Measurements from ENCODE around the gene CDK4. TPM values are rescaled to one million over a fixed set of nuclear protein-coding genes. Genes with fewer than 3 reads are reported as not detected.

Gene CDK4
- total RNA-seq, 2 experiments from 2014 or later, result 132 to 208 TPM

GRCh38 chr12:57765003-57765697, 13.0 kb upstream of the CDK4 start:
- CTCF ChIA-PET, result interaction anchor here (0.6 to 3.8 kb wide), 9 partner anchors 9 to 132 kb away, joined by 3 to 54 read pairs (median 5); partner anchors contain the start of genes B4GALNT1, MARCHF9, TSFM and TSPAN31
- ATAC-seq (peak; percentile 79), DNase-seq (peak; percentile 79)
- Mint-ChIP-seq H3K27me3 (peaks cover 10% of the 10 kb centered on the region), H3K4me3 (peak overlapping the region; percentile 83), H3K27ac (peak overlapping the region; percentile 84), H3K36me3 (ENCODE audit: low read depth) (peaks cover 53% of the 10 kb centered on the region), H3K4me1 (peaks cover 29% of the 10 kb centered on the region), H3K9me3 (ENCODE audit: low read depth) (no peaks in the 10 kb centered on the region)
- POLR2A ChIA-PET, result interaction anchor here (1.0 to 1.2 kb wide), 2 partner anchors 16 to 19 kb away, joined by 3 read pairs; no protein-coding TSS in a partner anchor
- intact Hi-C loops (cut with DNase I, micrococcal nuclease), result loop anchor here in 1 of 2 experiments (1.0 kb wide), 1 partner anchor 9 kb away; no protein-coding TSS in a partner anchor

- ATAC-seq, result peak; percentile 25
- Mint-ChIP-seq H3K9me3 (ENCODE audit: low read depth) (no peaks in the 10 kb centered on the region), H3K4me3 (peak overlapping the region; percentile 83), H3K27me3 (peaks cover 10% of the 10 kb centered on the region), H3K27ac (peak overlapping the region; percentile 84), H3K4me1 (peaks cover 33% of the 10 kb centered on the region), H3K36me3 (ENCODE audit: low read depth) (peaks cover 47% of the 10 kb centered on the region)
- intact Hi-C loops (cut with DNase I, micrococcal nuclease), result loop anchor here in 1 of 2 experiments (1.0 kb wide), 1 partner anchor 8 kb away; no protein-coding TSS in a partner anchor
- DNase-seq, result peak; percentile 55
- POLR2A ChIA-PET, result no interaction called here
- CTCF ChIA-PET, result interaction anchor here (0.6 to 1.5 kb wide), 7 partner anchors 8 to 128 kb away, joined by 3 to 8 read pairs (median 5); partner anchors contain the start of gene TSPAN31
Measured at GRCh38 chr12:57764662-57765002, 12.5 kb upstream of the CDK4 start.

DNA sequence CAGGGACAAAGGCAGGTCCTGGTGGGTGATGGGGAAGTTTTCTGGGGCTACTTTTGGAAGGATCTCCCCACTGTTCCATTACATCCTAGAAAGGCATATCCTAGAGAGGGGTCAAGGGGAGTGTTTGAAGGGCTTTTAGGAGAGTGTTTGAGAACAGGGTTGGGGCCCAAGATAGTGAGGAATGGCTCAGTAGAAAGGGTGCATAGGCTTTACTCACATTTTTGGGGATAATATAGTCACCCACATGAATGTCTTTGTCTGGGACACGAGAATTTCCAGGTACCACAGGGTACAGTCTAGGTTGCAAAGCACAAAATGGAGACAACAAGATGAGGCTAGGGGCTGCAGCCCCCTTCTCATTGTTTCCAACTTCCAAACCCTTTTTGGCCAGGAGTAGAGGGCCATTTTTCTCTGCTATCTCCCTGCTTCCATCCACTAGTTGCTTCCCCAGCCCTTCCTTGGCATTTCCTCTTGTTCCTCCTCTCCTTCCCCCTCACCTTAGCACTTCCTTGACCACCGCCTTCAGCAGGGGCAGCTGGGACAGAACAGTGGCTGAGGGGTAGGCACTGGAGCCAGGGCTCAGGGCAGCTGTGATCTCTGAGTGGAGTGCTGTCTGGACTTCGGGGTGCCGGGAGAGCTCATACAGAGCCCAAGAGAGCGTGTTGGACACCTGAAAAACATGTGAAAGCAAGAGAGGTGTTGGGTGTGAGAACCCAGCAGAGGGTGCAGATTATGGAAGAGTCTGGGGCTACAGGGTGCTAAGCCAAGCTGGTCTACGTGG, 12.0 kb upstream of the CDK4 start:
- H3K27me3 Mint-ChIP-seq, result peaks cover 10% of the 10 kb centered on the region
- H3K4me1 Mint-ChIP-seq, result peaks cover 38% of the 10 kb centered on the region
- ChIA-PET CTCF (interaction anchor here (0.6 to 1.5 kb wide), 6 partner anchors 8 to 84 kb away, joined by 3 to 8 read pairs (median 5); partner anchors contain the start of gene TSPAN31), POLR2A (no interaction called here)
- no peak for DNase-seq
- H3K27ac Mint-ChIP-seq, result no peak overlapping the region
- H3K9me3 Mint-ChIP-seq (ENCODE audit: low read depth), result no peaks in the 10 kb centered on the region
- peaks cover 43% of the 10 kb centered on the region for H3K36me3 Mint-ChIP-seq (ENCODE audit: low read depth)
- no peak for ATAC-seq
- H3K4me3 Mint-ChIP-seq, result peak overlapping the region; percentile 83
- intact Hi-C loops (cut with DNase I, micrococcal nuclease), result no loop called here

DNA sequence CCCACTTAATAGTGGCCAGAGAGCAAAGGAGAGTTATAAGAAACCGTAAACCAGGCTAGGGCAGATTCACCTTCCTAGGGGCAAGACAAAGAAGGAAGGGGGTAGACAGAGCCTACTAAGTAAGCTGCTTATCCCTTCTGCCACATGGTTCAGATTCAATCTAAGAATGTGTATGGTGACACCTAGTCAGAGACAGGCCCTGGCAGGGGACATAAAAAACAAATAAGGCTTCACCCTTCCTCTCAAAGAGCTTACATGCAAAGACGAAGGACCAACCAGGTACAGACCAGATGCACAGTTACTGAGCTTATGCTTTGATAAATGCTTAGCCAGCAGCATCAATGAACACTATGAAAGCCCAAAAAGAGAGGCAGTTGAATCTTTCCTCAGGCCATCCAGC, 10.4 kb upstream of the CDK4 start:
- intact Hi-C loops (cut with DNase I, micrococcal nuclease), result no loop called here
- POLR2A ChIA-PET, result no interaction called here
- H3K36me3 Mint-ChIP-seq (ENCODE audit: low read depth), result peaks cover 39% of the 10 kb centered on the region
- no peaks in the 10 kb centered on the region for H3K9me3 Mint-ChIP-seq (ENCODE audit: low read depth)
- H3K27me3 Mint-ChIP-seq, result peaks cover 10% of the 10 kb centered on the region
- no peak overlapping the region for H3K4me3 Mint-ChIP-seq
- H3K27ac Mint-ChIP-seq, result no peak overlapping the region
- no peak for DNase-seq
- no peak for ATAC-seq
- peaks cover 38% of the 10 kb centered on the region for H3K4me1 Mint-ChIP-seq
- CTCF ChIA-PET, result interaction anchor here (1.0 to 1.5 kb wide), 2 partner anchors 20 to 142 kb away, joined by 3 to 5 read pairs; partner anchors contain the start of gene TSFM

- Mint-ChIP-seq H3K4me1 (peaks cover 39% of the 10 kb centered on the region), H3K27me3 (peaks cover 7% of the 10 kb centered on the region), H3K4me3 (no peak overlapping the region), H3K36me3 (ENCODE audit: low read depth) (peaks cover 41% of the 10 kb centered on the region), H3K9me3 (ENCODE audit: low read depth) (no peaks in the 10 kb centered on the region), H3K27ac (no peak overlapping the region)
- POLR2A ChIA-PET, result no interaction called here
- ATAC-seq, result no peak
- CTCF ChIA-PET, result interaction anchor here (0.7 to 1.5 kb wide), 4 partner anchors 21 to 145 kb away, joined by 3 to 5 read pairs (median 3); partner anchors contain the start of gene TSFM
- no peak for DNase-seq
- intact Hi-C loops (cut with DNase I, micrococcal nuclease), result no loop called here
Measured at GRCh38 chr12:57761391-57761998, 9.4 kb upstream of the CDK4 start.

GRCh38 chr12:57760347-57760982, 8.4 kb upstream of the CDK4 start:
- H3K27ac Mint-ChIP-seq, result no peak overlapping the region
- H3K9me3 Mint-ChIP-seq (ENCODE audit: low read depth), result no peaks in the 10 kb centered on the region
- DNase-seq (no peak), ATAC-seq (no peak)
- H3K4me1 Mint-ChIP-seq, result peaks cover 35% of the 10 kb centered on the region
- ChIA-PET POLR2A (interaction anchor here (0.5 to 1.0 kb wide), 2 partner anchors 16 to 17 kb away, joined by 3 to 7 read pairs; partner anchors contain the start of gene TSPAN31), CTCF (interaction anchor here (0.9 to 1.2 kb wide), 4 partner anchors 20 to 170 kb away, joined by 3 to 8 read pairs (median 4); partner anchors contain the start of gene PIP4K2C)
- intact Hi-C loops (cut with DNase I, micrococcal nuclease), result no loop called here
- H3K27me3 Mint-ChIP-seq, result peaks cover 3% of the 10 kb centered on the region
- peaks cover 38% of the 10 kb centered on the region for H3K36me3 Mint-ChIP-seq (ENCODE audit: low read depth)
- H3K4me3 Mint-ChIP-seq, result no peak overlapping the region

- CTCF ChIA-PET, result interaction anchor here (0.6 to 1.8 kb wide), 20 partner anchors 8 to 1431 kb away, joined by 3 to 9 read pairs (median 4); partner anchors contain the start of genes EEF1AKMT3, METTL1 and TSFM
- Mint-ChIP-seq H3K27me3 (peaks cover 3% of the 10 kb centered on the region), H3K36me3 (ENCODE audit: low read depth) (peaks cover 38% of the 10 kb centered on the region), H3K4me3 (no peak overlapping the region), H3K9me3 (ENCODE audit: low read depth) (no peaks in the 10 kb centered on the region), H3K4me1 (peaks cover 35% of the 10 kb centered on the region), H3K27ac (no peak overlapping the region)
- DNase-seq, result peak; percentile 64
- POLR2A ChIA-PET, result interaction anchor here (1.0 kb wide), 1 partner anchor 15 kb away, joined by 3 read pairs; the partner anchor contains the start of gene TSPAN31
- ATAC-seq, result peak; percentile 26
- intact Hi-C loops (cut with DNase I, micrococcal nuclease), result loop anchor here in 1 of 2 experiments (10.0 kb wide), 1 partner anchor 1125 kb away; the partner anchor contains the start of gene BAZ2A
Measured at GRCh38 chr12:57759360-57759980, 7.4 kb upstream of the CDK4 start.

GRCh38 chr12:57758552-57759359, 6.6 kb upstream of the CDK4 start:
- DNase-seq (no peak), ATAC-seq (no peak)
- ChIA-PET POLR2A (no interaction called here), CTCF (interaction anchor here (0.5 to 1.8 kb wide), 10 partner anchors 9 to 1628 kb away, joined by 3 to 9 read pairs (median 5); partner anchors contain the start of genes EEF1AKMT3, METTL1 and TSFM)
- peaks cover 2% of the 10 kb centered on the region for H3K27me3 Mint-ChIP-seq
- peaks cover 38% of the 10 kb centered on the region for H3K4me1 Mint-ChIP-seq
- H3K4me3 Mint-ChIP-seq, result no peak overlapping the region
- H3K27ac Mint-ChIP-seq, result no peak overlapping the region
- intact Hi-C loops (cut with DNase I, micrococcal nuclease), result loop anchor here in 1 of 2 experiments (10.0 kb wide), 1 partner anchor 1124 kb away; the partner anchor contains the start of gene BAZ2A
- peaks cover 33% of the 10 kb centered on the region for H3K36me3 Mint-ChIP-seq (ENCODE audit: low read depth)
- H3K9me3 Mint-ChIP-seq (ENCODE audit: low read depth), result no peaks in the 10 kb centered on the region

DNA sequence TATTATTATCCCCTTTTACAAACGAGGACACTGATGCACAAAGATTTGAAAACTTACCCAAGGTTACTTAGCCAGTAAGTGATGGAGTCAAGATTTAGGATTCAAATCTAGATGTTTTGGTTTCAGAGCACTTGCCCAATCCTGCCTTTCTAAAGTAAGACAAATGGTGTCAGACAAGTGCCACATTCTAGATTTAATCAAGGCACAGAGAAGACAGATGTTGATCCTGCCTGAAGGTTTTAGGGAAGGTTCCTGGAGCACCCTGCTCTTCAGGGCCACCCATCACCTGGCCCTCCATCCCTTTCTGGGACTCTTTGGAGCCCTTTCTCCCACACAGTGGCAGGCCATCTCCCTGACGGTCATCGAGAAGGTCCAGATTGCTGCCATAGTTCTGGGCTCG, 5.7 kb upstream of the CDK4 start:
- ChIA-PET CTCF (interaction anchor here (1.0 to 2.8 kb wide), 4 partner anchors 10 to 325 kb away, joined by 3 to 54 read pairs (median 14); partner anchors contain the start of genes CTDSP2, CYP27B1 and TSFM), POLR2A (no interaction called here)
- Mint-ChIP-seq H3K9me3 (ENCODE audit: low read depth) (no peaks in the 10 kb centered on the region), H3K4me3 (no peak overlapping the region), H3K36me3 (ENCODE audit: low read depth) (peaks cover 23% of the 10 kb centered on the region), H3K4me1 (peaks cover 41% of the 10 kb centered on the region), H3K27me3 (no peaks in the 10 kb centered on the region), H3K27ac (no peak overlapping the region)
- DNase-seq (no peak), ATAC-seq (no peak)
- intact Hi-C loops (cut with DNase I, micrococcal nuclease), result loop anchor here in 1 of 2 experiments (2.0 to 10.0 kb wide), 2 partner anchors 13 to 1123 kb away; partner anchors contain the start of gene BAZ2A

Measured in activated CD4-positive, alpha-beta T cell treated with anti-CD3 and anti-CD28 coated beads for 36 hours (primary cell).